ENCODE measurements around the gene LINGO3. TPM values are rescaled to one million over a fixed set of nuclear protein-coding genes. Genes with fewer than 3 reads are reported as not detected.

The LINGO3 gene
- polyA plus RNA-seq, 1 experiment = not detected

DNA sequence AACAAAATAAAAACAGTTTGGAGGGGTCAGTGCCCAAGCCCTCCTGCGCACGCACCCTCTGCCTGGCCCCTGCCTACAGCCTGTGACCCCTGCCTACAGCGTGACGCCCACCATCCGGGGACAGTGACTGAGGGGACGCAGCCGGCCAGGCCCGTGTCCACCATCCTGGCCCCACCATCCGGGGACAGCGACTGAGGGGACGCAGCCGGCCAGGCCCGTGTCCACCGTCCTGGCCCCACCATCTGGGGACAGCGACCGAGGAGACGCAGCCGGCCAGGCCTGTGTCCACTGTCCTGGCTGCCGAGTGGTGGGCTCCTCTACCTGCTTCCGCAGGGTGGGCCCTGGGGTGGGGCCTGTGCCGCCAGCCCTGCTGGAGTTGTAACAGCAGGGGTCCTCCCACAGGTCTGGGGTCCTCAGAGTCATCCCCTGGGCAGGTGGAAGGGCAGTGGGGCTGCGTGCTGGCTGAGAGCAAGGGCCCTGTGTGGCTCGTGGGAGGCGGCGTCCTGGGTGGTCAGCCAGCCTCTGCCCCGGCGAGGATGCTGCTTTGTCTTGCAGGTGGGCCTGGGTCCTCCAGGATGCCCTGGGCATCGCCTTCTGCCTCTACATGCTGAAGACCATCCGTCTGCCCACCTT lies 34.8 kb upstream of the LINGO3 start:
- POLR2A ChIA-PET = no interaction called here
- DNase-seq (ENCODE audit: low read depth, low spot score) = no peak
- CTCF ChIA-PET = no interaction called here
- TF ChIP-seq, protein P1, sequence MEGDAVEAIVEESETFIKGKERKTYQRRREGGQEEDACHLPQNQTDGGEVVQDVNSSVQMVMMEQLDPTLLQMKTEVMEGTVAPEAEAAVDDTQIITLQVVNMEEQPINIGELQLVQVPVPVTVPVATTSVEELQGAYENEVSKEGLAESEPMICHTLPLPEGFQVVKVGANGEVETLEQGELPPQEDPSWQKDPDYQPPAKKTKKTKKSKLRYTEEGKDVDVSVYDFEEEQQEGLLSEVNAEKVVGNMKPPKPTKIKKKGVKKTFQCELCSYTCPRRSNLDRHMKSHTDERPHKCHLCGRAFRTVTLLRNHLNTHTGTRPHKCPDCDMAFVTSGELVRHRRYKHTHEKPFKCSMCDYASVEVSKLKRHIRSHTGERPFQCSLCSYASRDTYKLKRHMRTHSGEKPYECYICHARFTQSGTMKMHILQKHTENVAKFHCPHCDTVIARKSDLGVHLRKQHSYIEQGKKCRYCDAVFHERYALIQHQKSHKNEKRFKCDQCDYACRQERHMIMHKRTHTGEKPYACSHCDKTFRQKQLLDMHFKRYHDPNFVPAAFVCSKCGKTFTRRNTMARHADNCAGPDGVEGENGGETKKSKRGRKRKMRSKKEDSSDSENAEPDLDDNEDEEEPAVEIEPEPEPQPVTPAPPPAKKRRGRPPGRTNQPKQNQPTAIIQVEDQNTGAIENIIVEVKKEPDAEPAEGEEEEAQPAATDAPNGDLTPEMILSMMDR (IDR thresholded peaks at IDR 0.05; ENCODE audit: low read depth, low read length) = no peak
- no peak overlapping the region for H3K4me3 ChIP-seq (ENCODE audit: low read depth, low read length)
- no peak overlapping the region for H3K27ac ChIP-seq (ENCODE audit: low read depth, low read length)
- no peaks in the 10 kb centered on the region; the same call in 1 of the 2 replicates for H3K9me3 ChIP-seq (ENCODE audit: control insufficient read depth, insufficient read depth, low read length)
- H3K27me3 ChIP-seq (ENCODE audit: control insufficient read depth, insufficient read depth, low read length) = no peaks in the 10 kb centered on the region

- no peak for DNase-seq (ENCODE audit: low read depth, low spot score)
- TF ChIP-seq, protein P1 (IDR thresholded peaks at IDR 0.05; ENCODE audit: low read depth, low read length) = no peak
- ChIA-PET POLR2A (no interaction called here), CTCF (interaction anchor here (0.5 kb wide), 1 partner anchor 50 kb away, joined by 3 read pairs; no protein-coding TSS in a partner anchor)
- no peaks in the 10 kb centered on the region; the same call in 1 of the 2 replicates for H3K9me3 ChIP-seq (ENCODE audit: control insufficient read depth, insufficient read depth, low read length)
- H3K27me3 ChIP-seq (ENCODE audit: control insufficient read depth, insufficient read depth, low read length) = no peaks in the 10 kb centered on the region
- no peak overlapping the region for H3K4me3 ChIP-seq (ENCODE audit: low read depth, low read length)
- H3K27ac ChIP-seq (ENCODE audit: low read depth, low read length) = no peak overlapping the region
Measured at GRCh38 chr19:2341982-2342381, 34.0 kb upstream of the LINGO3 start.

GRCh38 chr19:2341244-2341751 lies 33.3 kb upstream of the LINGO3 start:
- Histone ChIP-seq H3K9me3 (ENCODE audit: control insufficient read depth, insufficient read depth, low read length) (no peaks in the 10 kb centered on the region; the same call in 1 of the 2 replicates), H3K4me3 (ENCODE audit: low read depth, low read length) (no peak overlapping the region), H3K27me3 (ENCODE audit: control insufficient read depth, insufficient read depth, low read length) (no peaks in the 10 kb centered on the region), H3K27ac (ENCODE audit: low read depth, low read length) (no peak overlapping the region)
- TF ChIP-seq, protein P1 (IDR thresholded peaks at IDR 0.05; ENCODE audit: low read depth, low read length) = no peak
- DNase-seq (ENCODE audit: low read depth, low spot score) = no peak
- CTCF ChIA-PET = no interaction called here
- POLR2A ChIA-PET = no interaction called here

GRCh38 chr19:2340496-2341243 lies 32.7 kb upstream of the LINGO3 start:
- H3K27ac ChIP-seq (ENCODE audit: low read depth, low read length) = no peak overlapping the region
- no peak overlapping the region for H3K4me3 ChIP-seq (ENCODE audit: low read depth, low read length)
- ChIA-PET POLR2A (no interaction called here), CTCF (no interaction called here)
- TF ChIP-seq, protein P1 (IDR thresholded peaks at IDR 0.05; ENCODE audit: low read depth, low read length) = no peak
- no peaks in the 10 kb centered on the region for H3K27me3 ChIP-seq (ENCODE audit: control insufficient read depth, insufficient read depth, low read length)
- DNase-seq (ENCODE audit: low read depth, low spot score) = no peak
- peaks cover under 1% of the 10 kb centered on the region; the same call in 1 of the 2 replicates for H3K9me3 ChIP-seq (ENCODE audit: control insufficient read depth, insufficient read depth, low read length)

All from AG04450 (cell line).